Measurements from ENCODE around the gene TTC27.

DNA sequence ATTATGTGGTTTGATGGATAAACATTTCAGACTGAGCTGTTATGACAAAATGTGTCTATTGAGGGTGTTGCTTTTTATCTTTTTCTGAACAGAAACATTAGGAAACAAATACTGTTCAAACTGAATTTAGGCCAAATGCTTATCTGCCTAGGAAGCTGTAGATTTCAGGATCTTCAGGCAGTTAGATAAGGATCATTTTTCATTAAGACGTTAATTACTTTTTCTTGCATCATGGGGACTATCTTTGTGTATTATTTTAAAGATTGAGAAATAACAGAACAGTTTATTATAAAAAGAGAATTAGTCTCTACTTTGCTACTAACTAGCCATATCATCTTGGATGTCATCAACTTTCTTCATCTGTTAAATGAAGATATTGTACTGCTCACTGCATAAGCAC lies 107.5 kb downstream of the TTC27 start:
- TF ChIP-seq, protein P1, sequence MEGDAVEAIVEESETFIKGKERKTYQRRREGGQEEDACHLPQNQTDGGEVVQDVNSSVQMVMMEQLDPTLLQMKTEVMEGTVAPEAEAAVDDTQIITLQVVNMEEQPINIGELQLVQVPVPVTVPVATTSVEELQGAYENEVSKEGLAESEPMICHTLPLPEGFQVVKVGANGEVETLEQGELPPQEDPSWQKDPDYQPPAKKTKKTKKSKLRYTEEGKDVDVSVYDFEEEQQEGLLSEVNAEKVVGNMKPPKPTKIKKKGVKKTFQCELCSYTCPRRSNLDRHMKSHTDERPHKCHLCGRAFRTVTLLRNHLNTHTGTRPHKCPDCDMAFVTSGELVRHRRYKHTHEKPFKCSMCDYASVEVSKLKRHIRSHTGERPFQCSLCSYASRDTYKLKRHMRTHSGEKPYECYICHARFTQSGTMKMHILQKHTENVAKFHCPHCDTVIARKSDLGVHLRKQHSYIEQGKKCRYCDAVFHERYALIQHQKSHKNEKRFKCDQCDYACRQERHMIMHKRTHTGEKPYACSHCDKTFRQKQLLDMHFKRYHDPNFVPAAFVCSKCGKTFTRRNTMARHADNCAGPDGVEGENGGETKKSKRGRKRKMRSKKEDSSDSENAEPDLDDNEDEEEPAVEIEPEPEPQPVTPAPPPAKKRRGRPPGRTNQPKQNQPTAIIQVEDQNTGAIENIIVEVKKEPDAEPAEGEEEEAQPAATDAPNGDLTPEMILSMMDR (IDR thresholded peaks at IDR 0.05), result no peak
- no peak for TF ChIP-seq POLR2A (IDR thresholded peaks at IDR 0.05)

Measured in uterus (tissue), 2 donors.